ENCODE results near the gene IQSEC1.

GRCh38 chr3:13074006-13074375 lies 762 bp upstream of the IQSEC1 start:
- TF ChIP-seq POLR2A (IDR thresholded peaks at IDR 0.05): no peak
- no peak for TF ChIP-seq CTCF (IDR thresholded peaks at IDR 0.05)

All from prostate gland (tissue), 2 donors.